SK-N-SH (cell line): ENCODE results near the gene THOP1. TPM values are rescaled to one million over a fixed set of nuclear protein-coding genes. Genes with fewer than 3 reads are reported as not detected.

Experiments
- CTCF ChIA-PET: fragments of 300-600, 350-600 bp; formaldehyde crosslinking; extraction: SDS; loops from one replicate; lab custom pipeline; 2021; lab: Yijun Ruan, JAX
- POLR2A ChIA-PET: fragments of 350-600 bp; sonication (Branson Sonifier 250); formaldehyde crosslinking; extraction: SDS; loops from one replicate; lab custom pipeline; 2020; ENCODE audit warnings: antibody characterized with exemption, inconsistent platforms; lab: Yijun Ruan, JAX
- DNase-seq: peaks from one replicate; pipeline ENCODE4 v3.0.0; 2012
- H2AFZ ChIP-seq: fragments of 200-600 bp; sonication (generic); 2 replicates; pipeline ENCODE4 v1.8.1; 2016; ENCODE audit warnings: antibody characterized with exemption, mild to moderate bottlenecking, low read depth
- H3F3A ChIP-seq: fragments of 200-600 bp; sonication (generic); replicated peaks from 2 replicates; pipeline ENCODE3; 2016; ENCODE audit warnings: antibody characterized with exemption, mild to moderate bottlenecking; ENCODE audit not compliant: insufficient read depth
- H3K27ac ChIP-seq, 2 experiments: fragments of 200-500 bp in 1 of 2; fragments of 200-600 bp in 1 of 2; sonication (Bioruptor generic) in 1 of 2; sonication (generic), shearing (Covaris generic) in 1 of 2; 2 replicates each; pipeline versions ENCODE4 v1.5.1 to v1.6.1; 2014 to 2016; ENCODE audit warnings: low read depth in 2 of 2, inconsistent platforms in 1 of 2, low read length in 1 of 2, mild to moderate bottlenecking in 1 of 2, mixed read lengths in 1 of 2
- H3K27me3 ChIP-seq: fragments of 200-600 bp; sonication (generic), shearing (Covaris generic); 2 replicates; pipeline ENCODE4 v1.6.1; 2016; ENCODE audit warnings: mixed run types; ENCODE audit not compliant: insufficient read depth
- H3K36me3 ChIP-seq, 2 experiments: fragments of 200-500 bp in 1 of 2; fragments of 200-600 bp in 1 of 2; sonication (Bioruptor generic) in 1 of 2; sonication (generic) in 1 of 2; replicated peaks in 1 of 2; 2 replicates each; pipeline versions ENCODE3 to v1.5.1; 2014 to 2016; ENCODE audit warnings: low read length in 1 of 2, mild to moderate bottlenecking in 1 of 2; ENCODE audit not compliant: insufficient read depth in 2 of 2, control insufficient read depth in 1 of 2
- H3K4me1 ChIP-seq, 2 experiments: fragments of 200-500 bp in 1 of 2; fragments of 200-600 bp in 1 of 2; sonication (Bioruptor generic) in 1 of 2; sonication (generic), shearing (Covaris generic) in 1 of 2; 2 replicates each; pipeline versions ENCODE4 v1.5.1 to v1.6.1; 2014 to 2016; ENCODE audit warnings: low read depth in 1 of 2, low read length in 1 of 2, mixed run types in 1 of 2; ENCODE audit not compliant: insufficient read depth in 2 of 2, control insufficient read depth in 1 of 2
- H3K4me2 ChIP-seq: fragments of 200-600 bp; sonication (generic), shearing (Covaris generic); 2 replicates; pipeline ENCODE4 v1.6.1; 2017; ENCODE audit warnings: mixed run types
- H3K4me3 ChIP-seq, 2 experiments: fragments of 200-500 bp in 1 of 2; fragments of 200-600 bp in 1 of 2; sonication (Bioruptor generic) in 1 of 2; sonication (generic), shearing (Covaris generic) in 1 of 2; 2 replicates each; pipeline versions ENCODE4 v1.5.1 to v1.8.1; 2014 to 2016; ENCODE audit warnings: low read depth in 2 of 2, inconsistent platforms in 1 of 2, low read length in 1 of 2, mild to moderate bottlenecking in 1 of 2, mixed read lengths in 1 of 2, moderate library complexity in 1 of 2
- H3K79me2 ChIP-seq: fragments of 200-600 bp; sonication (generic); 2 replicates; pipeline ENCODE4 v1.8.1; 2017; ENCODE audit warnings: mild to moderate bottlenecking; ENCODE audit not compliant: insufficient read depth
- H3K9ac ChIP-seq: fragments of 200-600 bp; sonication (generic); 2 replicates; pipeline ENCODE4 v1.6.1; 2017; ENCODE audit warnings: mixed run types
- H3K9me2 ChIP-seq: fragments of 200-600 bp; sonication (generic); 2 replicates; pipeline ENCODE4 v1.6.1; 2017; ENCODE audit warnings: mixed run types
- H3K9me3 ChIP-seq: fragments of 200-600 bp; sonication (generic); 2 replicates; pipeline ENCODE4 v1.6.1; 2017; ENCODE audit warnings: mixed run types, mild to moderate bottlenecking, moderate library complexity
- H4K20me1 ChIP-seq: fragments of 200-600 bp; sonication (generic); 2 replicates; pipeline ENCODE4 v1.6.1; 2017; ENCODE audit warnings: mild to moderate bottlenecking, mixed run types; ENCODE audit not compliant: insufficient read depth
- CHD2 ChIP-seq: fragments of 150-350 bp; IDR thresholded peaks from 2 replicates; pipeline ENCODE4 v1.6.1; 2018; ENCODE audit warnings: low read length; ENCODE audit not compliant: partially characterized antibody
- EZH2phosphoT487 ChIP-seq: fragments of 200-600 bp; sonication (generic); IDR thresholded peaks from 2 replicates; pipeline ENCODE4 v1.6.1; 2017; ENCODE audit warnings: low read depth, mixed run types, mild to moderate bottlenecking, antibody characterized with exemption, moderate library complexity, borderline replicate concordance
- FOSL2 ChIP-seq: IDR thresholded peaks from 2 replicates; pipeline ENCODE4 v1.4.0; 2012; ENCODE audit warnings: low read depth, mild to moderate bottlenecking, moderate library complexity, borderline replicate concordance
- FOXJ3 ChIP-seq: sonication (generic); formaldehyde crosslinking; IDR thresholded peaks from 2 replicates; pipeline ENCODE4 v1.5.1; 2020; ENCODE audit warnings: mild to moderate bottlenecking, missing genetic modification reagents
- MXI1 ChIP-seq: IDR thresholded peaks from 2 replicates; pipeline ENCODE4 v1.6.1; 2012; ENCODE audit warnings: mild to moderate bottlenecking, low read depth, low read length, improper control_type of control experiment
- NFIC ChIP-seq: IDR thresholded peaks from 2 replicates; pipeline ENCODE4 v1.4.0; 2012; ENCODE audit warnings: borderline replicate concordance
- NRF1 ChIP-seq: IDR thresholded peaks from 2 replicates; pipeline ENCODE4 v1.6.1; 2012; ENCODE audit warnings: low read depth, mild to moderate bottlenecking, low read length
- RCOR1 ChIP-seq: fragments of 150-350 bp; IDR thresholded peaks from 2 replicates; pipeline ENCODE4 v1.6.1; 2017; ENCODE audit warnings: antibody characterized with exemption, low read length
- RFX5 ChIP-seq: IDR thresholded peaks from 2 replicates; pipeline ENCODE4 v1.6.1; 2012; ENCODE audit warnings: mild to moderate bottlenecking, improper control_type of control experiment, low read length
- SIN3A ChIP-seq: IDR thresholded peaks from 2 replicates; pipeline ENCODE4 v1.6.1; 2012; ENCODE audit warnings: low read depth, mild to moderate bottlenecking, low read length, moderate library complexity, borderline replicate concordance
- SMC3 ChIP-seq: IDR thresholded peaks from 2 replicates; pipeline ENCODE4 v1.6.1; 2012; ENCODE audit warnings: low read depth, low read length, improper control_type of control experiment
- TAF1 ChIP-seq: IDR thresholded peaks from 2 replicates; pipeline ENCODE4 v1.6.1; 2012; ENCODE audit warnings: low read depth, mild to moderate bottlenecking, low read length, moderate library complexity, borderline replicate concordance
- YY1 ChIP-seq: IDR thresholded peaks from 2 replicates; pipeline ENCODE4 v1.4.0; 2012; ENCODE audit warnings: low read depth, mild to moderate bottlenecking
- WGBS: methylation state at CpG from one replicate; pipeline ENCODE4 v1.1.6; 2017; ENCODE audit warnings: low lambda C conversion rate; 5-methylcytosine and 5-hydroxymethylcytosine counted together
- polyA plus RNA-seq, 3 experiments: library from polyadenylated mRNA; depleted of rRNA; stranded (reverse); fragments of >200 nt; gene quantifications; 2 replicates each; pipeline ENCODE4 v1.2.3, GENCODE V29; 2012
- TF ChIP-seq, protein P1 (sequence below): fragments of 150-350 bp; IDR thresholded peaks from 2 replicates; pipeline ENCODE4 v1.6.1; 2017; ENCODE audit warnings: antibody characterized with exemption, low read length, low read depth, borderline replicate concordance
- TF ChIP-seq, protein P2 (sequence below): fragments of 150-350 bp; IDR thresholded peaks from 2 replicates; pipeline ENCODE4 v1.6.1; 2016; ENCODE audit warnings: mild to moderate bottlenecking, low read depth, low read length
- TF ChIP-seq, protein P3 (sequence below): IDR thresholded peaks from 2 replicates; pipeline ENCODE4 v1.4.0; 2012; ENCODE audit warnings: low read depth, borderline replicate concordance
- TF ChIP-seq, protein P4 (sequence below): IDR thresholded peaks from 2 replicates; pipeline ENCODE4 v1.4.0; 2012; ENCODE audit warnings: low read depth
- TF ChIP-seq, protein P5 (sequence below): fragments of 200-600 bp; sonication (generic); IDR thresholded peaks from 2 replicates; pipeline ENCODE4 v1.6.1; 2017; ENCODE audit warnings: antibody characterized with exemption, mild to moderate bottlenecking, moderate library complexity

Gene THOP1
- polyA plus RNA-seq, 1 of the 3 experiments (the other 2 are of a cell fraction) = 138 TPM

DNA sequence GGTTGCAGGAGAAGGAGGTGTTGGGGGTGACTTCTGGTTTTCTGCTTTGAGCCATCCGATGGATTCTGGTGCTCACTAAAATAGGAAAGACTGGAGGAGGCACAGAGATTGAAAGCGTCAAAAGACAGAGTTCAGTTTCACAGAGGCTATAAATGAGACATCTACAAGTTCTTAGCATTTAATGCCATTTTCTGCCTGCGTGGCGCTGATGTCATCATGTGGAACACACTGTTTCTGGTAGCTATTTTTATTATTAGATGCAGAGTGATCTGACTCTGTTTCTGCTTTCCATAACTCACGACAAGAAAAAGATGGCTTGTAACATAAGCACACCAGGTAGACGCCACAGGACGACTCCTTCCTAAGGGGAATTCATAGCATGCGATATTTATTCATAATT is 42.2 kb upstream of the THOP1 start:
- peaks cover 5% of the 10 kb centered on the region; the same call in 1 of the 2 replicates for H3K27me3 ChIP-seq
- ChIA-PET POLR2A (no interaction called here), CTCF (interaction anchor here (1.8 kb wide), 1 partner anchor 95 kb away, joined by 11 read pairs; no protein-coding TSS in a partner anchor)
- H3K4me3 ChIP-seq = no peak overlapping the region
- no peak for TF ChIP-seq RCOR1
- no peak for TF ChIP-seq SIN3A
- TF ChIP-seq, protein P1, sequence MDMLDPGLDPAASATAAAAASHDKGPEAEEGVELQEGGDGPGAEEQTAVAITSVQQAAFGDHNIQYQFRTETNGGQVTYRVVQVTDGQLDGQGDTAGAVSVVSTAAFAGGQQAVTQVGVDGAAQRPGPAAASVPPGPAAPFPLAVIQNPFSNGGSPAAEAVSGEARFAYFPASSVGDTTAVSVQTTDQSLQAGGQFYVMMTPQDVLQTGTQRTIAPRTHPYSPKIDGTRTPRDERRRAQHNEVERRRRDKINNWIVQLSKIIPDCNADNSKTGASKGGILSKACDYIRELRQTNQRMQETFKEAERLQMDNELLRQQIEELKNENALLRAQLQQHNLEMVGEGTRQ = no peak
- TF ChIP-seq, protein P2, sequence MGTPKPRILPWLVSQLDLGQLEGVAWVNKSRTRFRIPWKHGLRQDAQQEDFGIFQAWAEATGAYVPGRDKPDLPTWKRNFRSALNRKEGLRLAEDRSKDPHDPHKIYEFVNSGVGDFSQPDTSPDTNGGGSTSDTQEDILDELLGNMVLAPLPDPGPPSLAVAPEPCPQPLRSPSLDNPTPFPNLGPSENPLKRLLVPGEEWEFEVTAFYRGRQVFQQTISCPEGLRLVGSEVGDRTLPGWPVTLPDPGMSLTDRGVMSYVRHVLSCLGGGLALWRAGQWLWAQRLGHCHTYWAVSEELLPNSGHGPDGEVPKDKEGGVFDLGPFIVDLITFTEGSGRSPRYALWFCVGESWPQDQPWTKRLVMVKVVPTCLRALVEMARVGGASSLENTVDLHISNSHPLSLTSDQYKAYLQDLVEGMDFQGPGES = no peak
- TF ChIP-seq, protein P3, sequence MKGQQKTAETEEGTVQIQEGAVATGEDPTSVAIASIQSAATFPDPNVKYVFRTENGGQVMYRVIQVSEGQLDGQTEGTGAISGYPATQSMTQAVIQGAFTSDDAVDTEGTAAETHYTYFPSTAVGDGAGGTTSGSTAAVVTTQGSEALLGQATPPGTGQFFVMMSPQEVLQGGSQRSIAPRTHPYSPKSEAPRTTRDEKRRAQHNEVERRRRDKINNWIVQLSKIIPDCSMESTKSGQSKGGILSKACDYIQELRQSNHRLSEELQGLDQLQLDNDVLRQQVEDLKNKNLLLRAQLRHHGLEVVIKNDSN = no peak
- TF ChIP-seq SMC3 = no peak
- H4K20me1 ChIP-seq = no peaks in the 10 kb centered on the region
- H3K9me2 ChIP-seq = no peaks in the 10 kb centered on the region
- no peak for DNase-seq
- no peak overlapping the region for H2AFZ ChIP-seq
- no peaks in the 10 kb centered on the region for H3K36me3 ChIP-seq
- H3K4me2 ChIP-seq = no peak overlapping the region
- peaks cover 0 to 5% of the 10 kb centered on the region in 2 experiments; a peak in 1 of 4 replicates for H3K4me1 ChIP-seq
- 0 out of 2 replicates have a peak, but pooled peaks cover under 1% of the 10 kb centered on the region for H3K79me2 ChIP-seq
- H3K9ac ChIP-seq = no peak overlapping the region
- H3K27ac ChIP-seq = no peak overlapping the region
- H3F3A ChIP-seq = no peaks in the 10 kb centered on the region
- WGBS = 23% methylated on average over 8 of the region's 8 CpGs
- H3K9me3 ChIP-seq = no peaks in the 10 kb centered on the region

DNA sequence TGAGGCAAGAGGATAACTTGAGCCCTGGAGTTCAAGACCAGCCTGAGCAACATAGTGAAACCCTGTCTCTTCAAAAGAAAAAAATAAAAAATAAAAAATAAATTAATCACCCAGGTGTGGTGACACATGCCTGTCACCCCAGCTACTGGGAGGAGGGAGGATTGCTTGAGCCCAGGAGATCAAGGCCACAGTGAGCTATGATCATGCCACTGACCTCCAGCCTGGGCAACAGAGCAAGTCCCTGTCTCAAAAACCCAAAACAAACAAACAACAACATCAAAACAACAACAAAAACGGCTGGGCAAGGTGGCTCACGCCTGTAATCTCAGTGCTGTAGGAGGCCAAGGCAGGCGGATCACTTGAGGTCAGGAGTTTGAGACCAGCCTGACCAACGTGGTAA is 41.2 kb upstream of the THOP1 start:
- DNase-seq = no peak
- peaks cover 0 to 6% of the 10 kb centered on the region in 2 experiments; a peak in 1 of 4 replicates for H3K4me1 ChIP-seq
- H4K20me1 ChIP-seq = no peaks in the 10 kb centered on the region
- H3K9me2 ChIP-seq = no peaks in the 10 kb centered on the region
- H2AFZ ChIP-seq = no peak overlapping the region
- no peak overlapping the region for H3K4me2 ChIP-seq
- no peaks in the 10 kb centered on the region for H3K79me2 ChIP-seq
- peaks cover 5% of the 10 kb centered on the region; the same call in 1 of the 2 replicates for H3K27me3 ChIP-seq
- WGBS = 7% methylated on average over 4 of the region's 4 CpGs
- no peaks in the 10 kb centered on the region for H3K36me3 ChIP-seq
- H3K9me3 ChIP-seq = no peaks in the 10 kb centered on the region
- POLR2A ChIA-PET = no interaction called here
- CTCF ChIA-PET = interaction anchor here (2.2 kb wide), 1 partner anchor 96 kb away, joined by 10 read pairs; no protein-coding TSS in a partner anchor
- no peaks in the 10 kb centered on the region for H3F3A ChIP-seq
- no peak overlapping the region for H3K27ac ChIP-seq
- no peak overlapping the region for H3K9ac ChIP-seq
- H3K4me3 ChIP-seq = no peak overlapping the region
- no peak for TF ChIP-seq NFIC
- no peak for TF ChIP-seq NRF1
- no peak for TF ChIP-seq MXI1
- TF ChIP-seq, protein P4, sequence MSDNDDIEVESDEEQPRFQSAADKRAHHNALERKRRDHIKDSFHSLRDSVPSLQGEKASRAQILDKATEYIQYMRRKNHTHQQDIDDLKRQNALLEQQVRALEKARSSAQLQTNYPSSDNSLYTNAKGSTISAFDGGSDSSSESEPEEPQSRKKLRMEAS = no peak
- TF ChIP-seq RFX5 = no peak
- no peak for TF ChIP-seq FOXJ3 (CRISPR knock-in tag)
- no peak for TF ChIP-seq YY1
- TF ChIP-seq, protein P5, sequence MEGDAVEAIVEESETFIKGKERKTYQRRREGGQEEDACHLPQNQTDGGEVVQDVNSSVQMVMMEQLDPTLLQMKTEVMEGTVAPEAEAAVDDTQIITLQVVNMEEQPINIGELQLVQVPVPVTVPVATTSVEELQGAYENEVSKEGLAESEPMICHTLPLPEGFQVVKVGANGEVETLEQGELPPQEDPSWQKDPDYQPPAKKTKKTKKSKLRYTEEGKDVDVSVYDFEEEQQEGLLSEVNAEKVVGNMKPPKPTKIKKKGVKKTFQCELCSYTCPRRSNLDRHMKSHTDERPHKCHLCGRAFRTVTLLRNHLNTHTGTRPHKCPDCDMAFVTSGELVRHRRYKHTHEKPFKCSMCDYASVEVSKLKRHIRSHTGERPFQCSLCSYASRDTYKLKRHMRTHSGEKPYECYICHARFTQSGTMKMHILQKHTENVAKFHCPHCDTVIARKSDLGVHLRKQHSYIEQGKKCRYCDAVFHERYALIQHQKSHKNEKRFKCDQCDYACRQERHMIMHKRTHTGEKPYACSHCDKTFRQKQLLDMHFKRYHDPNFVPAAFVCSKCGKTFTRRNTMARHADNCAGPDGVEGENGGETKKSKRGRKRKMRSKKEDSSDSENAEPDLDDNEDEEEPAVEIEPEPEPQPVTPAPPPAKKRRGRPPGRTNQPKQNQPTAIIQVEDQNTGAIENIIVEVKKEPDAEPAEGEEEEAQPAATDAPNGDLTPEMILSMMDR = no peak
- no peak for TF ChIP-seq EZH2phosphoT487
- TF ChIP-seq TAF1 = no peak
- TF ChIP-seq CHD2 = no peak
- TF ChIP-seq, protein P2 = no peak
- TF ChIP-seq, protein P3 = no peak
- TF ChIP-seq FOSL2 = no peak
